Esophagus squamous epithelium (tissue), 5 donors: Measurements from ENCODE around the gene FNBP1. TPM values are rescaled to one million over a fixed set of nuclear protein-coding genes. Genes with fewer than 3 reads are reported as not detected.

Experiments used
- DNase-seq: peaks from one replicate; lab custom pipeline; 2025; lab: John Stamatoyannopoulos, UW
- H3K27ac ChIP-seq, 4 donors: fragments of 200-600 bp; sonication (generic); one replicate each; pipeline ENCODE4 v1.5.1; 2016 to 2019; ENCODE audit warnings: mild to moderate bottlenecking in 1 of 4
- H3K27me3 ChIP-seq, 4 donors: fragments of 200-600 bp; sonication (generic); 1 replicate in 3 of 4; 2 replicates in 1 of 4; pipeline versions ENCODE4 v1.5.1 to v1.6.0; 2017 to 2021; ENCODE audit warnings: antibody characterized with exemption in 1 of 4
- H3K36me3 ChIP-seq, 3 donors: fragments of 200-600 bp; sonication (generic); one replicate each; pipeline ENCODE4 v1.5.1; 2016 to 2019
- H3K4me1 ChIP-seq, 3 donors: fragments of 200-600 bp; sonication (generic); one replicate each; pipeline ENCODE4 v1.5.1; 2017 to 2019
- H3K4me3 ChIP-seq, 4 donors: fragments of 200-600 bp; sonication (generic); 1 replicate in 3 of 4; 2 replicates in 1 of 4; pipeline ENCODE4 v1.5.1; 2016 to 2019; ENCODE audit warnings: mild to moderate bottlenecking in 2 of 4, moderate library complexity in 1 of 4
- H3K9me3 ChIP-seq, 3 donors: fragments of 200-600 bp; sonication (generic); one replicate each; pipeline ENCODE4 v1.5.1; 2016 to 2019
- POLR2A ChIP-seq, 4 donors: fragments of 450-650 bp; IDR thresholded peaks; one replicate each; pipeline ENCODE4 v1.6.1; 2017; ENCODE audit warnings: antibody characterized with exemption in 4 of 4, mild to moderate bottlenecking in 4 of 4, moderate library complexity in 3 of 4
- WGBS, 2 donors: methylation state at CpG; one replicate each; pipeline ENCODE4 v1.1.5; 2018; 5-methylcytosine and 5-hydroxymethylcytosine counted together
- intact Hi-C: fragments of 100-400 bp; cut with DNase I; formaldehyde crosslinking; loops from one replicate; pipeline ENCODE4 v1.15.0; 2022
- total RNA-seq, 4 donors: library from RNA; depleted of rRNA; stranded (reverse); fragments of >200 nt; gene quantifications; one replicate each; pipeline ENCODE4 v1.1.0, GENCODE V29; 2016
- TF ChIP-seq, protein P1 (sequence below), 6 experiments: fragments of 450-650 bp in 4 of 6; fragments of 200-600 bp in 2 of 6; sonication (generic) in 2 of 6; IDR thresholded peaks; one replicate each; pipeline ENCODE4 v1.5.1; 2016 to 2019; ENCODE audit warnings: antibody characterized with exemption in 6 of 6, mild to moderate bottlenecking in 4 of 6, moderate library complexity in 4 of 6
- donor health status: DM: yes; HTN: yes; CAD: no.

Gene FNBP1
- total RNA-seq, 4 donors from 2014 or later: 19.7 to 47.7 (median 26.2) TPM

DNA sequence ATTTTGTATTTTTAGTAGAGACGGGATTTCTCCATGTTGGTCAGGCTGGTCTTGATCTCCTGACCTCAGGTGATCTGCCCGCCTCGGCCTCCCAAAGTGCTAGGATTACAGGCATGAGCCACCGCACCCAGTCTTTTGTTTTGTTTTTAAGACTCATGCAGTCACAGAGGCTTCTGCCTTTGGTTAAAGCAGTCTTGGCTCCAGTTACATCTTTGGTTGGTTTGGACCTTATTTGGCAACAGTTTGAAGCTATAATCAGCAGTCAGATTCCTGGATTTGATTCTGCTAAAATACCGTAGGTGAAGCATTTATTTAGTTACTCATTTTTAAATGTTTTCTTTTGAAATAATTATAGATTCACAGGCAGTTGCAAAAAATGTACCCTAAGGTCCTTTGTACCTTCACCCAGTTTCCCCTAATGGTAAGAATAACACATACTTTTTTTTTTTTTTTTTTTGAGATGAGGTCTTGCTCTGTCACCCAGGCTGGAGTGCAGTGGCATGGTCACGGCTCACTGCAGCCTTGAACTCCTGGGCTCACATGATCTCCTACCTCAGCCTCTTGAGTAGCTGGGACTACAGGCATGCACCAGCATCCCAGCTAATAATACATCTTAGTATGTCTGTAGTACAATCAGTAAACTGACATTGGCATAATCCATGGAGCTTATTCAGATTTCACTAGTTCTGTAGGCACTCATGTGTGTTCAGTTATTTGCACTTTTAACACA, 192.0 kb downstream of the FNBP1 start:
- DNase-seq: no peak

DNA sequence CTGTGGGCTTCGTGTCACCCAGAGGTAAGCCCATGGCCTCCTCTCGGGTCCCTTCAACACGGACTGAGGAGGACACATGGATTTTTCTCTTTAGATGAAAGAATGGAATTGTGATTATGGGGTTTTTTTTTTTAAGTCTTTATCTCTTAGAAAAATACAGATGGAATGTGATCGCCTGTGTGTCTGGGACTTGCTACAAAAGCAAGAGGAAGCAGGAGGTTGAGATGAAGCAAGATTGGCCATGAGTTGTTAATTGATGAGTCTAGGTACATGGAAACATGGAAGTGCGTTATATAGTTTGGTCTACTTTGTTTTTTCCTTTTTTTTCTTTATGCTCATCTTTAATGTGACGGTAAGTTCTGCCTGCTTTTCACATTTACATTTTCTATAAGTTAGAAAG, 193.1 kb downstream of the FNBP1 start:
- TF ChIP-seq, protein P1, sequence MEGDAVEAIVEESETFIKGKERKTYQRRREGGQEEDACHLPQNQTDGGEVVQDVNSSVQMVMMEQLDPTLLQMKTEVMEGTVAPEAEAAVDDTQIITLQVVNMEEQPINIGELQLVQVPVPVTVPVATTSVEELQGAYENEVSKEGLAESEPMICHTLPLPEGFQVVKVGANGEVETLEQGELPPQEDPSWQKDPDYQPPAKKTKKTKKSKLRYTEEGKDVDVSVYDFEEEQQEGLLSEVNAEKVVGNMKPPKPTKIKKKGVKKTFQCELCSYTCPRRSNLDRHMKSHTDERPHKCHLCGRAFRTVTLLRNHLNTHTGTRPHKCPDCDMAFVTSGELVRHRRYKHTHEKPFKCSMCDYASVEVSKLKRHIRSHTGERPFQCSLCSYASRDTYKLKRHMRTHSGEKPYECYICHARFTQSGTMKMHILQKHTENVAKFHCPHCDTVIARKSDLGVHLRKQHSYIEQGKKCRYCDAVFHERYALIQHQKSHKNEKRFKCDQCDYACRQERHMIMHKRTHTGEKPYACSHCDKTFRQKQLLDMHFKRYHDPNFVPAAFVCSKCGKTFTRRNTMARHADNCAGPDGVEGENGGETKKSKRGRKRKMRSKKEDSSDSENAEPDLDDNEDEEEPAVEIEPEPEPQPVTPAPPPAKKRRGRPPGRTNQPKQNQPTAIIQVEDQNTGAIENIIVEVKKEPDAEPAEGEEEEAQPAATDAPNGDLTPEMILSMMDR (IDR thresholded peaks at IDR 0.05): no peak
- no peak for TF ChIP-seq POLR2A (IDR thresholded peaks at IDR 0.05)
- no peak overlapping the region for H3K4me3 ChIP-seq
- H3K27ac ChIP-seq: peak overlapping the region in 3 of 4 donors; percentile 64 to 75 (median 75)
- H3K36me3 ChIP-seq: peaks cover 0 to 54% (median 5%) of the 10 kb centered on the region in 3 donors
- no peaks in the 10 kb centered on the region for H3K9me3 ChIP-seq
- H3K4me1 ChIP-seq: peaks cover 0 to 65% (median 13%) of the 10 kb centered on the region in 3 donors
- no peaks in the 10 kb centered on the region for H3K27me3 ChIP-seq
- intact Hi-C loops: no loop called here
- DNase-seq: no peak
- WGBS, 2 donors: 83 to 85% methylated on average over 6 of the region's 6 CpGs

More for the DNA sequence above, 192.0 kb downstream of the FNBP1 start:
- H3K9me3 ChIP-seq: no peaks in the 10 kb centered on the region
- H3K4me3 ChIP-seq: no peak overlapping the region
- peaks cover 0 to 65% (median 13%) of the 10 kb centered on the region in 3 donors for H3K4me1 ChIP-seq
- peaks cover 0 to 64% (median 6%) of the 10 kb centered on the region in 3 donors for H3K36me3 ChIP-seq
- intact Hi-C loops: no loop called here
- TF ChIP-seq, protein P1 (IDR thresholded peaks at IDR 0.05): no peak
- TF ChIP-seq POLR2A (IDR thresholded peaks at IDR 0.05): no peak
- H3K27ac ChIP-seq: peak overlapping the region in 3 of 4 donors; percentile 64 to 75 (median 75)
- H3K27me3 ChIP-seq: no peaks in the 10 kb centered on the region
- 78 to 79% methylated on average over 6 of the region's 6 CpGs for WGBS, 2 donors

DNA sequence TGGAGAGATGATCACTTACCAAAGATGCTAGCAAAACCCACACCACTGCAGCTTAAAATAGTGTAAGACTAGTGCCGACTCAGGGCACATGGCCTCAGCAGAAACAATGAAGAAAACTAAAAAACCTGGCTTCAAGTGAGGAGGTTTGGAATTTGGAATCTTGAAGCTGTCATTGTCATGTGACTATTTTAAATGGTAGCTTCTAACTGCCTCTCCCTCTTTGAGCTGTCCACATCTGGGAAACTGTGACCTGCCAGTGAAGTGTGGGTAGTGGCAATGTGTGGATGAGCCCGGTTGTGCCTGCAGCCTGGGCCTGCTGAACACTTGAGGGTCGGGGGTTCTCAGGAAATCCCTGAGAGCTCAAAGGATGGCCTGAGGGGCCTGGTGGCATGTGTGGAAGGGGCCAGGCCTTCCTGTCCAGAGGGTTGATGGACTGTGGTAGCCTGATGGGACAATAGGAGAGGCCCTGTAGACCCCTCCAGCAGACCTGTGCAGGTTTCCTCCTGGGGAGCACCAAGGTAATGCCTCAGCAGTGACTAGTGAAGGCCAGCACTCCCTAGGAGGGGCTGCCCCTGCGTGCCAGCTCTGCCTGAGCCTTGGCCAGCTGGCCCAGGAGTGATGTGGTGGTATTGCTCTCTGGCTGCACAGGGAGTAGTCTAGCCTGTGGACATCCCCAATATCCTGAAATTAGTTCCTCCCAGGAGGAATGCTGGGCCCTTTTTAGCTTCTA, 194.1 kb downstream of the FNBP1 start:
- no peak for DNase-seq
- Histone ChIP-seq H3K4me1 (peaks cover 0 to 65% (median 13%) of the 10 kb centered on the region in 3 donors), H3K27me3 (no peaks in the 10 kb centered on the region), H3K9me3 (no peaks in the 10 kb centered on the region), H3K36me3 (peaks cover 0 to 44% (median 5%) of the 10 kb centered on the region in 3 donors), H3K27ac (peak overlapping the region in 2 of 4 donors; percentile 18 to 75), H3K4me3 (no peak overlapping the region)
- TF ChIP-seq, protein P1 (IDR thresholded peaks at IDR 0.05): no peak
- no peak for TF ChIP-seq POLR2A (IDR thresholded peaks at IDR 0.05)
- intact Hi-C loops: no loop called here
- 36 to 69% methylated on average over 3 of the region's 4 CpGs for WGBS, 2 donors

DNA sequence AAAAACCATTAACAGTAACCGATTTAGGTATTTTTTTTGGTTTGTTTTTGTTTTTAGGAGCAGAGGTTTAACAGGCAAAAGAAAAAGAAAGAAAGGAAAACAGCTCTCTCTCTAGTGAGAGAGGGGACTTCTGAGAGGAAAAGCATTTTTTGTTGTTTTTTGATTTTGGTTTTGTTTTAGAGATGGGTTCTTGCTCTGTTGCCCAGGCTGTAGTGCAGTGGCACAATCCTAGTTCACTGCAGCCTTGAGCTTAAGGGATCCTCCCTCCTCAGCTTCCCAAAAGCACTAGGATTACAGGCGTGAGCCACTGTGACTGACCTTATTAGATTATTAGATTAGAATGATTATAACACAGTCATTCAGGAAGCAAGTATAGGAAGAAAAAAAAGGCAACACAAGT, 197.6 kb downstream of the FNBP1 start:
- H3K27ac ChIP-seq: no peak overlapping the region
- peaks cover 0 to 23% (median 0%) of the 10 kb centered on the region in 3 donors for H3K36me3 ChIP-seq
- intact Hi-C loops: no loop called here
- H3K4me1 ChIP-seq: peaks cover 0 to 34% (median 9%) of the 10 kb centered on the region in 3 donors
- H3K27me3 ChIP-seq: no peaks in the 10 kb centered on the region
- H3K9me3 ChIP-seq: no peaks in the 10 kb centered on the region
- 56 to 69% methylated on average over 2 of the region's 2 CpGs for WGBS, 2 donors
- no peak for TF ChIP-seq POLR2A (IDR thresholded peaks at IDR 0.05)
- no peak for DNase-seq
- H3K4me3 ChIP-seq: no peak overlapping the region

DNA sequence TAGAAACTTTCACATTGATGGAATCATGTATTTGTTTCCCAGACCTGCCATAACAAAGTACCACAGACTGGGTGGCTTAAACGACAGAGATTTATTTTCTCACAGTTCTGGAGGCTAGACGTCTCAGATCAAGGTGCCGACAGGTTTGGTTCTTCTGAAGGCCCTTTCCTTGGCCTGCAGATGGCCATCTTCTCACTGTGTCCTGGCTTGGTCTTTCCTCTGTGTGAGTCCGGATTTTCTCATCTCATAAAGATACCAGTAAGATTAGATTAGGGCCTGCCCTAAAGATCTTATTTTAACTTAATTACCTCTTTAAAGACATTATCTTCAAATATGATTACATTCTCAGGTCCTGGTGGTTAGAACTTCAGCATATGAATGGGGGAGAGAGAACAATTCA, 201.9 kb downstream of the FNBP1 start:
- Histone ChIP-seq H3K27ac (no peak overlapping the region), H3K9me3 (no peaks in the 10 kb centered on the region), H3K36me3 (peaks cover 0 to 14% (median 0%) of the 10 kb centered on the region in 3 donors), H3K4me1 (peaks cover 8 to 42% (median 11%) of the 10 kb centered on the region in 3 donors), H3K27me3 (no peaks in the 10 kb centered on the region), H3K4me3 (no peak overlapping the region)
- no peak for DNase-seq
- 73 to 79% methylated on average over 4 of the region's 4 CpGs for WGBS, 2 donors
- no peak for TF ChIP-seq POLR2A (IDR thresholded peaks at IDR 0.05)
- intact Hi-C loops: no loop called here

DNA sequence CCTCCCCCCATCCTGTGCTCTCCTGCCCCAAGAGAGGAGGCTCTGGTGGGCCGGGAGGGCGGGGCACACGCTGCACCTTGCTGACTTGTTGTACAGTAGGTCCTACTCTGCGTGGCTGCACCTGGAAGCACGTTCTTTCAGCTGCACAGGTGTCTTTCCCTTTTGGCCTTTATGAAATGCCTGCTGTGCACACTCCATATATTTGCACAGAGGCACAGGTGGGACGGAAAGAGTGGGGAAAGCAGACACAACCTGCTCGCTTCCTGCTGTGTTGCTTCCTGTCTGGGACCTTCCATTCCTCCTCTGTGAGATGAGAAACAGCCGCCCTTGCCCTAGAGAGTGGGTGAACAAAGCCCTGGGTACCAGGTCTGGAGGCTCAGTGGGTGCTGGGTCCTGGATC, 203.0 kb downstream of the FNBP1 start:
- WGBS, 2 donors: 85 to 97% methylated on average over 5 to 6 of the region's 8 CpGs
- DNase-seq: no peak
- Histone ChIP-seq H3K4me3 (no peak overlapping the region), H3K27ac (no peak overlapping the region), H3K9me3 (no peaks in the 10 kb centered on the region), H3K4me1 (peaks cover 11 to 46% (median 14%) of the 10 kb centered on the region in 3 donors), H3K27me3 (no peaks in the 10 kb centered on the region), H3K36me3 (peaks cover 0 to 14% (median 0%) of the 10 kb centered on the region in 3 donors)
- TF ChIP-seq, protein P1 (IDR thresholded peaks at IDR 0.05): no peak
- no peak for TF ChIP-seq POLR2A (IDR thresholded peaks at IDR 0.05)
- intact Hi-C loops: no loop called here
